SU-DHL-6 (cell line): ENCODE measurements around the gene CD180.

Experiments
- CTCF ChIP-seq: fragments of 200-600 bp; sonication (generic); IDR thresholded peaks from one replicate; pipeline ENCODE4 v1.5.1; 2017; ENCODE audit warnings: antibody characterized with exemption, mild to moderate bottlenecking, low read length, moderate library complexity; ENCODE audit not compliant: insufficient read depth, poor library complexity, severe bottlenecking
- EZH2phosphoT487 ChIP-seq: fragments of 200-600 bp; sonication (generic), shearing (Covaris generic); conservative IDR thresholded peaks from 2 replicates; pipeline ENCODE4 v1.6.1; 2018; ENCODE audit warnings: mild to moderate bottlenecking, antibody characterized with exemption, low read length, moderate library complexity, mixed read lengths

GRCh38 chr5:67144183-67144639 is 52.4 kb downstream of the CD180 start:
- no peak for TF ChIP-seq EZH2phosphoT487
- no peak for TF ChIP-seq CTCF
